GM18520 (cell line): Measurements from ENCODE around the gene SLC27A2.

Experiments
- ATAC-seq: cut with Tn5 transposase; IDR thresholded peaks from one replicate; pipeline ENCODE4 v1.9.1; 2021; ENCODE audit not compliant: unreplicated experiment

The SLC27A2 gene

DNA sequence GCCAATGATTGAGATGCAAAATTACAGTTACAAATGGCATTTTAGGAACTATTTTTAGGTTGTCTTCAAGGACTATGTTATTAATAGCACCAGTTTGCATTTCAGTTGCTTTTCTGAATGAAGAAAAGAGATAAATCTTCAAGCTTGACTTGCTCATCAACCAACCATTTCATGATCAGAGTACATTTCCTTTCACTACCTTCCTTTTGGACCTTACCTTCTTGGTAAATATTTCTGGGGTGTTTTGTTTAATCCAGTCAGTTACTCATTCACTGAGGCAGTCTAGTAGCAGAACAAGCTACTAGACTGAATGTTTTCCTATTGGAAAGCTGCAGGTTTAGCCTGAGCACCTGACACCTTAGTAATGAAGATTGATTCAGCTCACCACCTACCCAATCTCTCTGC is 8.2 kb downstream of the SLC27A2 start:
- no peak for ATAC-seq

DNA sequence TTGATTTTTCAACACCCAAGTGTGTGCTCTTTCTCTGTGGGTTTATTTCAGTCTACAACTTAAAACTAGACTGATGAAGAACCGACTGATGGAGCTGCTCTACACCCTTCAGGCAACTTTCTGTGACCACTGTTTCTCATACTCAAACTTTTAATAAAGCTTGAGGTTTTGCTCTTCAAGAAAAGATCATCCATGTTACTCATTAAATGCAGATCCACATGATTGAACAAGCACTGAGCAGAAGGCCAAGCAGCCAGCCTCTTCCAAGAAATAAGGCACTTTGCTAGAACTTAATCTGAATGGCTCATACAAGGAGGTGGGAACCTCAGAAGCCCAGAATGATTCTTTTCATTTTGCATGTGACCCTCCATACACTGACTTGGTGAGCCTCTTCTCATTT is 8.7 kb downstream of the SLC27A2 start:
- no peak for ATAC-seq

- ATAC-seq: no peak
These were observed 10.2 kb downstream of the SLC27A2 start for GRCh38 chr15:50192164-50192563.

DNA sequence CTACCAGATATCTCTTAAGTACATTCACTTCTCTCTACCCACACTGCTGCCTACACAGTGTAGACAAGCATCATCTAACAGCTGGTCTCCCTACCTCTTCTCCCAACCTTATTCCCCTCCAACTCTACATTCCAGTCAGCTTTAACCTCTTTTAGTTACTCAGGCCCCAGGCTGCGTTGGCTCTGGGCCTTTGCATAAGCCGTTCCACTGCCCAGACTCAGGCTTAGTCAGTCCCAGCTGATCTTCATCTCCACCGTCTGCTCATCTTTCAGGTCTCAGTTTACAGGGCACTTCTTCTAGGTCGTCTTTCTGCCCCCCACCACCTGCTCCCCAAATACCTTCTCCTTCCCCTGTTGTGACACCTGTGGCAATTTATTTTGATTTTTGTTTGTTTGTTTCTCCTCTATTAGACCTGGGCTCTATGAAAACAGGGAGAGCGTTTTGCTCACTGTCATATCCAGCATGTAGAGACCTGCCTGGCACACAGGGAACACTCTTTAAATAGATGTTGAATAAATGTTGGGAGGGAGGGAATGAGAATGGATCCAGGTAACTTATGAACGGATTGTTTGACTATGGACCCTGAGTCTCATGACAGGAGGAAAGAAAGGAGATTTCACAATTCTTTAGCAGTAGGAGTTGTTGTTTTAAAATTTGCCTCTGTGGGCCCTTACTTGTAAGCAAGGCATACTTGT is 11.1 kb downstream of the SLC27A2 start:
- ATAC-seq: no peak

DNA sequence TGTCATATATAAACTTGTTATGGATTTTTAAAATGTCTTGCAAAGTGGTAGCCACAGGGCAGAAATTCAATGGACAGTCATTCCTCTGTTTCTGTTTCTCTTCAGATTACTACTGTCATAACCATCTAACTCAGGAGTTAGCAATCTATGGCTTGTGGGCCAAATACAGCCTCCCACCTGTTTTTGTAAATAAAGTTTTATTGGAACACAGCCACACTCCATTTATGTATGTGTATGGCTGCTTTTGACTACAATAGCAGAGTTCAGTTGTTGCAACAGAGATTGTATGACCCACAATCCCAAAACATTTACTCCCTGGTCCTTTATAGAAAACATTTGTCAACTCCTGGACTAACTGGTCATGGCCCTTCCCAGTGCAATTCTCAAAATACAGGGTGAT is 20.0 kb downstream of the SLC27A2 start:
- ATAC-seq: no peak

DNA sequence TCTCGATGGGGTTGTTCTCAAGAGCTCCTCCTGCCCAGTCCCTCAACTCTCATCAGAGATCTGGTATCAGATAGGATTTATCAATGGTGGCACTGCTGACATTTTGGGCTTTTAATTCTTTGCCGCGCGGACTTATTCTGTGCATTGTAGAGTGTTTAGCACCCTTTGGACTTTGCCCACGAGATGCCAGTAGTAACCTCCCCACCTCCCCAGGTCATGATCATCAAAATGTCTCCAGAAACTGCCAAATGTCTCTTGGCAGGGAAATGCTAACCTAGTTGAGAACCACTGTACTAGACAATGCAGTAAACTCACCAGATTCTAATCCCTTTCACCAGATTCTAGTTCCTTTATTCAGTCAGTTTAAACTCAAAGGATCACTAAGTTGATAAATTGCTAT is 24.0 kb downstream of the SLC27A2 start:
- ATAC-seq: no peak

DNA sequence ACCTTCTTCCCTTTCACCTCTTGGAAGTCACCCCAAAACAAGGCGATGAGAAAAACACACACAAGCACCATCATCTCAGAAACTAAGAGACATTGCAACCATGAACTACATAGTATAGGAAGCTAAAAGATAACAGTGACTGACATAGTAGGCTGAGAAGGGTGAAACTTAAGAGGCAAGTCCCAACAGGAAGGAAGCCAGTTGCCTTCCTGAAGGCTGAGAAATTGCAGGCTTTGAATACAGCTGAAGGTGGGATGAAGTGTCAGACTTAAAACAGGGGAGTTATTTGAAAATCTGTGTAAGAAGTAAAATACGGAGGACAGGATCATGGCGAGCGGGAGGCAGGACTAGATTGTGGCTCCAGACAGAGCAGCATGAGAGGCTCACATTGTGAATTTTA is 27.8 kb downstream of the SLC27A2 start:
- no peak for ATAC-seq

- ATAC-seq: no peak
These were observed 28.6 kb downstream of the SLC27A2 start for GRCh38 chr15:50210462-50211157.

DNA sequence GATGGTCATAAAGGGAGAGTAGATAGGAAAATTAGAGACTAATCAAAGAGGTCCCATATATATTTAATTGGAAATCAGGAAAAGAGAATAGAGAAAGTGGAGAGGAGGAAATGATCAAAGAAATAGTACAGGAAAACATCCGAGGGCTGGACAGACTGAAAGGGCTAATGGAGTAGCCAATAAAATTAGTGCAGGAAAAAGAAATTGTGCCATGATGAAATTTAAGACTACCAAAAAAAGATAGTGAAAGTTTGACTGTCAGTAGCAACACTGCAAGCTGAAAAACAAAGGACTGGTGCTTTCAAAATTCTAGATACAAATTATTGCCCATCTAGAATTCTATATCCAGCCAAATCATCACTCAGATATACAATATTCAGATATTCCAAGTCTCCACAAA is 36.3 kb downstream of the SLC27A2 start:
- no peak for ATAC-seq

GRCh38 chr15:50218691-50219090 is 36.7 kb downstream of the SLC27A2 start:
- ATAC-seq: no peak

- no peak for ATAC-seq
These were observed 37.8 kb downstream of the SLC27A2 start for GRCh38 chr15:50219820-50220219.

GRCh38 chr15:50222181-50222580 is 40.2 kb downstream of the SLC27A2 start:
- ATAC-seq: no peak

DNA sequence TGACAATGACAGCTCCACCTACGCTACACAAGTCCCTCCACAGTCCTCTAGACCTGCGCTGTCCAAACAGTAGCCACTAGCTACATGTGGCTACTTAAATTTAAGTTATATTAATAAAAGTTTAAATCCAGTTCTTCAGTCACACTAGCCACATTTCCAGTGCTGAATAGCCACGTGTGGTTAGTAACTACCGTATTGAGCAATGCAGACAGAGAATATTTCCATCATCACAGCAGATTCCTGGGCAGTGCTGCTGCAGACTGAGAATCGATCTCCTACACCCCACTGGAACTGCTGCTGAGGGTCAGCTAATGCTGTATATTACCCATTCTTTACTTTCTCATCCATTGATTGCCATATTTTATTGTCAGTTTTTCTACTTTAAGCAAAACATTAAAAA is 42.6 kb downstream of the SLC27A2 start:
- ATAC-seq: no peak

GRCh38 chr15:50225057-50225456 is 43.1 kb downstream of the SLC27A2 start:
- no peak for ATAC-seq

DNA sequence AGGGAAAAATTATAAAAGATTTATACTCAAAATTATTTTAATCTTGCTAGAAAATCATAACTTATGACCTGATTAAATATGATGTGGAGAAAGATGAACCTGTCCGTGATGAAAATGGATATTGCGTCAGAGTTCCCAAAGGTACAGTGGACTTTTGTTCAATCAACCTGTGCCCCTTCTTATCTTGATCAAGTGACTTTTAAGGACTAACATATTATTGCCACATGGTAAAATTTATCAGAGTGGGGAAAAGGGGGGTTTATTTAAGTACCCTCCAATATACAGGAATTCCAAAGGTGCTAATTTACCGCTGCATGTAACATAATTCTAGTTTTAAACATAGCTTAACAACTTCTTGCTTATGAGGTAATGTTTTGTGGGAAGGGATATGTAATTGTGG is 43.9 kb downstream of the SLC27A2 start:
- no peak for ATAC-seq

GRCh38 chr15:50227076-50227475 is 45.1 kb downstream of the SLC27A2 start:
- ATAC-seq: no peak

DNA sequence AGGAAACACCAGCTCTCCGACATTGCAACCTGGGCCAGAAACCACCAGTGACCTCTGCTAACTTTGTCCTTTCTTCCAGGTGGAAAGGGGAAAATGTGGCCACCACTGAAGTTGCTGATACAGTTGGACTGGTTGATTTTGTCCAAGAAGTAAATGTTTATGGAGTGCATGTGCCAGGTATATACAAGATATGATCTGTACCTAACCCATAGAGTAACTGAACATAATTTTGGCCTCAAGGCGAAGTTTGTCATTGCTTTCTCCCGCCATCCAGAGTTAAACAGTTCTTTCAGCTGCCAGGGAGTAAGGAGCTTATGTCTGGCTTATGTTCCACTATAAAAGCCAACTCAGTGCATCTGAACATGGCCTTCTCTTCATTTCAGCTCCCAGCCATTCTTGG is 46.9 kb downstream of the SLC27A2 start:
- no peak for ATAC-seq

DNA sequence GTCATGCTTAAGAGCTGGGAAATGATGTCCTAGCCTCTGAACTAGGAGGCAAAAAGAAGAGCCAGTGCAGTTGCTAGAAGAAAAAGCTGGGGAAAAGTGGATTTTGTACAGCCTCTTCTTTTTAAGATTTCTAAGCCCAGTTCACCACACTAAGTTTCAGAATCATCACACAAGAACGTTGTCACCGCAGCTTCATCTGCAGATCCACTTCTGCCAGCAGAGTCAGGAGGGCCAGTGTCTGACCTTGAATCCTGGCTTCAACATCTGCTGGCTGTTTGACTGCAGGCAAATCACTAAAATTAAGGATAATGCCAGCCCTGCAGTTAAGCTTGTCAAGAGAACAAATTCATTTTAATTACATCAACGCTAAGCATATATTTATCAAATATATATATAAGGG is 47.3 kb downstream of the SLC27A2 start:
- ATAC-seq: no peak

DNA sequence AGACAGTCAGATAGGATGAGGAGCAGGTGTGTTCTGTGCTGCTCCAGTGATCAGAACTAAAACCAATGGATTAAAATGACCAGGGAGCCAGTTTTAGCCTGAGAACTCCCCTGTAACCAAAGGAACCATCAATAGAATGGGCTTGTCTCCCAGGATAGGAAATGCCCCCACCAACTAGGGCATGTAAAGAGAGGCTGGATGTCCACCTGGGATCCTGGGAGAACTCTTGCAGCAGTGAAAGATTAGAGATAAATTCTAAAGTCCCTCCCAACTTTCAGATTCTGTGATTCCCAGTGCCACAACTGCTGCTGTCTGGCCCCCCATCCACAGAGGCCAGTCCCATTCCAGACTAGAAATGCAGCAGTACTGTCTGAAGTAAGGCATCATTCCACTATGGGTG is 49.8 kb downstream of the SLC27A2 start:
- ATAC-seq: no peak

DNA sequence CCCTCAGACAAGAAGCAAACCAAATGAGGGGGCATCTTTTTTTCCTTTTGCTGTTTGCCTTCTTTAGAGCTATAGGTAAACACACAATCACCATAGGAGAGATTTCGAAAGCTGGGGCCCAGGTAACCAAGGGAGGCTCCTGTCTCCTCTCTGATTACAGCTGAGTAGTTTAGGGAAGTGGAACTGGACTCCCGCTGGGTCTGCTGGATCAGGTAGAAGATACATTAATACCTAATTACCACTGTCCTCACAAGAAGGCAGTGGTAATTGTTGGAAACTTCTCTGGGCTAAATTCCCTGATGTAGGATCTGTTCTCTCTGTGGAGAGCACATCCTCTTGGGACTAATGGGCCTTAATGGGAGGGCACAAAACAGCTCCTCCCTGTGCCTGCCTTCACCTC is 50.8 kb downstream of the SLC27A2 start:
- no peak for ATAC-seq

DNA sequence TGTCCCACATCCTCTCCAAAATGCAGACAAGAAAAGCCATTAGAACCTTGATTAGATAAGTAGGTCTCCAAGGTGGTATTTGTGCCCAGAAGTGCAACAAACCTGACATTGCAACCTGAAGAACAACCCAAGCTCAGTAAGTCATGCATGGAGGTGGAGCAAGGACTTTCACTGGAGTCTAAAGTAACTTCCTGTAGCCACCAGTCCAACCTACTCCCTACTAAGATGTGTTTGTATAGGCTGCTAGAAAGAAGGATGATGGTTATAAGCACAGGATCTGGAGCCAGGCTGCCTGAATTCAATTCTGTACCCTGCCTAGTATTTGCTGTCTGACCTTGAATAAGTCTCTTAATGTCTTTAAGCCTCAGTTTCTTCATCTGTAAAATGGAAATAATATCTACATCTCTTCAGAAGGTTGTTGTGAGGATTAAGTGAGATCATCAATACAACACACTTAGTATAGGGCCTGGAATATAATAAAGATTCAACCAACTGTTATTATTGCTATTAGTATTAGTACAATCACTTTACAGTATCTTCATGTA is 51.3 kb downstream of the SLC27A2 start:
- ATAC-seq: no peak

- no peak for ATAC-seq
These were observed 52.8 kb downstream of the SLC27A2 start for GRCh38 chr15:50234764-50235163.

DNA sequence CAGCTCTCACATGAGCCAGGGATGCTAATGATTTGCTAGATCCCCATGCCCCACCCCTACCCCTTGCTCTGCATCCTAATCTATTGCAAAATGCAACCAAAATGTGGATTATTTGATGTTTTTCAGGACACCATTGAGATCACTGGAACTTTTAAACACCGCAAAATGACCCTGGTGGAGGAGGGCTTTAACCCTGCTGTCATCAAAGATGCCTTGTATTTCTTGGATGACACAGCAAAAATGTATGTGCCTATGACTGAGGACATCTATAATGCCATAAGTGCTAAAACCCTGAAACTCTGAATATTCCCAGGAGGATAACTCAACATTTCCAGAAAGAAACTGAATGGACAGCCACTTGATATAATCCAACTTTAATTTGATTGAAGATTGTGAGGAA is 53.8 kb downstream of the SLC27A2 start:
- no peak for ATAC-seq
